ENCODE measurements around the gene RABGAP1.

Gene RABGAP1

DNA sequence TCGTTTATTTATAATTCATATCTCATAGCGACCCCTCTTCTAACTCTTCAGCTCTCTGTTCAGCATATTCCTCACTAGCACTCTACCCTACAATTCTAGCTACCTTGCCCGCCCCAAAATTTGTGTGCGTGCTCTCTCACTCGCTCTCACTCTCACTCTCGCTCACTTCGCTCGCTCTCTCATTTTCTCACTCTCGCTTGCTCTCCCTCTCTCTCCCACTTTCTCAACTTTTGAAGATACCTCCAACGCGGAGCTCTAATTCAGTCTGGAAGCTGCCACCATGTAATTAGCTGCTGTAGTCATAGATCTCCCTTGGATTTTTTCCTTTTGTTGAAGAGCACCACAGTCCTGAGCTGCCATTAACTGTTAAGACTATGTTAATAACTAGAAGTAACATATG lies 123.1 kb downstream of the RABGAP1 start:
- peaks cover 12 to 21% of the 10 kb centered on the region in 2 donors for H3K36me3 ChIP-seq (ENCODE audit: control insufficient read depth in 2 of 2, insufficient read depth in 2 of 2, low read length in 2 of 2)
- no peaks in the 10 kb centered on the region for H3K4me1 ChIP-seq (ENCODE audit: control insufficient read depth, insufficient read depth, low read length)
- no peaks in the 10 kb centered on the region for H3K9me3 ChIP-seq (ENCODE audit: control insufficient read depth in 2 of 2, low read length in 2 of 2)
- no peak overlapping the region for H3K9ac ChIP-seq (ENCODE audit: low read length in 2 of 2)
- no peak overlapping the region for H3K4me3 ChIP-seq (ENCODE audit: low read length in 2 of 2)
- H3K27ac ChIP-seq (ENCODE audit: low read length): no peak overlapping the region
- no peaks in the 10 kb centered on the region for H3K27me3 ChIP-seq (ENCODE audit: control insufficient read depth in 1 of 2, insufficient read depth in 2 of 2, low read length in 2 of 2)

DNA sequence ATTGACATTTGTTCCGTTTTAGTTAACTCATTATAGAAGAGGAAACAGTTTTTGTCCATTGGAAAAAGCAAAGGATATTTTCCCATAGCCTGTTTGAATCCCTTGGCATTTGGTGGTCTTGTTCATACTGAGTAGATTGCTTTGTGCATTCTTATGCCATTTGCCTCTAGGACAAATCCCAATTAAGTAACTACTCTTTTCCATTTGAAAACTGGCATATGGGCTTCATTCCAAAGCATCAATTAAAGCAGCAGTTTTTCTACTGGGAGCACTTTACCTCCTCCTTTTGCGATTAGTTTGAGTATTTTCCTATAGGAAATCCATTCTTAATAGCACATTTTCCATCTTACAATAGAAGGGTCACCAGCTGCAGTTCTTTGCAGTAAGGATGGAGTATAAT lies 123.9 kb downstream of the RABGAP1 start:
- Histone ChIP-seq H3K9ac (ENCODE audit: low read length in 2 of 2) (no peak overlapping the region), H3K9me3 (ENCODE audit: control insufficient read depth in 2 of 2, low read length in 2 of 2) (no peaks in the 10 kb centered on the region), H3K36me3 (ENCODE audit: control insufficient read depth in 2 of 2, insufficient read depth in 2 of 2, low read length in 2 of 2) (peaks cover 12 to 20% of the 10 kb centered on the region in 2 donors), H3K27ac (ENCODE audit: low read length) (no peak overlapping the region), H3K4me1 (ENCODE audit: control insufficient read depth, insufficient read depth, low read length) (no peaks in the 10 kb centered on the region), H3K4me3 (ENCODE audit: low read length in 2 of 2) (no peak overlapping the region), H3K27me3 (ENCODE audit: control insufficient read depth in 1 of 2, insufficient read depth in 2 of 2, low read length in 2 of 2) (no peaks in the 10 kb centered on the region)

DNA sequence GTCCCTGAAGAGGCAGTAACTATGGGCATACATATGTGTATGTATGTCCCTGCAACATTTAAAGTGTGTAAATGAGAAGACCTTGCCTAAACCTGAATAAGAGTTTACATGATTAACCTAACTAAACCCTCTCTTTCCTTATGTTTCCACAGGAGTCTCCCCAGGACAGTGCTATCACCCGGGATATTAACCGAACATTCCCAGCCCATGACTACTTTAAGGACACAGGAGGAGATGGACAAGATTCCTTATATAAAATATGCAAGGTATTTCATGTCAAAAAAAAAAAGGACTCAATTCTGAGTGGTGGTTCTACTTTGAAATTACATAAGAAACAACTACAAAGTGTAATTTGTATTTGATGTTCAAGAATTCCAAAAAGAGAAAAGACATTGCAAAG lies 124.4 kb downstream of the RABGAP1 start:
- Histone ChIP-seq H3K36me3 (ENCODE audit: control insufficient read depth in 2 of 2, insufficient read depth in 2 of 2, low read length in 2 of 2) (peaks cover 13 to 24% of the 10 kb centered on the region in 2 donors), H3K9me3 (ENCODE audit: control insufficient read depth in 2 of 2, low read length in 2 of 2) (no peaks in the 10 kb centered on the region), H3K9ac (ENCODE audit: low read length in 2 of 2) (no peak overlapping the region), H3K27ac (ENCODE audit: low read length) (no peak overlapping the region), H3K4me3 (ENCODE audit: low read length in 2 of 2) (no peak overlapping the region), H3K27me3 (ENCODE audit: control insufficient read depth in 1 of 2, insufficient read depth in 2 of 2, low read length in 2 of 2) (no peaks in the 10 kb centered on the region), H3K4me1 (ENCODE audit: control insufficient read depth, insufficient read depth, low read length) (no peaks in the 10 kb centered on the region)

DNA sequence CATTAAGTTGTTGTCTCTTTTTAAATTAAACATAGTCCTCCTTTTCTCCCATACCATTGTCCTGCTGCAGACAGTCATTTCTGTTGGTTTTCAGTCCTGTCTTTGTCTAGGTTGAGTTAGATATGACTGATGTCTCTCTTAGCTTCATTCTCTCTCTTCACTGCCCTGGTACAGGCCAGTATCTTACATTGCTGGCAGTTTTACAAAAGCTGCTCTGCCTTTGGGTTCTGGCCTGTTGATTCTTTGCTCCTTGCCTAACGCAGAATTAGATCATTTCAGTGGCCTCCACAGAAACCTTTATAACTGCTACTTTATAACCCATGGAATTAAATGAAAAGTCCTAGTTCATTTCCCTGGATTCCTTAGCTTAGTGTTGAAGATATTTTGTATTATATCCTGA lies 126.3 kb downstream of the RABGAP1 start:
- Histone ChIP-seq H3K4me3 (ENCODE audit: low read length in 2 of 2) (no peak overlapping the region), H3K36me3 (ENCODE audit: control insufficient read depth in 2 of 2, insufficient read depth in 2 of 2, low read length in 2 of 2) (peaks cover 23 to 27% of the 10 kb centered on the region in 2 donors), H3K27me3 (ENCODE audit: control insufficient read depth in 1 of 2, insufficient read depth in 2 of 2, low read length in 2 of 2) (no peaks in the 10 kb centered on the region), H3K4me1 (ENCODE audit: control insufficient read depth, insufficient read depth, low read length) (no peaks in the 10 kb centered on the region), H3K9ac (ENCODE audit: low read length in 2 of 2) (no peak overlapping the region), H3K27ac (ENCODE audit: low read length) (no peak overlapping the region), H3K9me3 (ENCODE audit: control insufficient read depth in 2 of 2, low read length in 2 of 2) (no peaks in the 10 kb centered on the region)

DNA sequence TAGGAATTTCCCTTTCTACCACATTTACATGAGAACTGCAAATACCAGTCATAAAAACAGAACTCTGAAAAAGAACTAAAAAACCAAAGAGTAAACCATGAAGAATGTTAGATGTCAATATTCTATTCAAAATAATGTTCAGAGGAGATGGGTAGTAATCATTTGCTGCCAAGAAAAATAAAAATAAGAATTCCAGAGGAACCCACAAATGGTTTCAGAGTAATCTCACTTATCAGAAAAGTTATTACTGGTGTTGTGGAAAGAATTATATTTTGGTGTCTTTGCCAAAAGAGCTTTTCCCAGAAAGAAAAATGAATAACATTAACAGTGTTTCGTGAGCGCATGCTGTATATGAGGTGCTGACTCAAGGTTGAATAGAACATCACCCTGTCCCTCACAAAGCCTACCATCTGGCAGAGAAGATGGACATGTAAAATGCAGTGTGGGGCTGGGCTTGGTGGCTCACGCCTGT lies 128.2 kb downstream of the RABGAP1 start:
- Histone ChIP-seq H3K4me1 (ENCODE audit: control insufficient read depth, insufficient read depth, low read length) (peaks cover 3% of the 10 kb centered on the region), H3K9ac (ENCODE audit: low read length in 2 of 2) (no peak overlapping the region), H3K36me3 (ENCODE audit: control insufficient read depth in 2 of 2, insufficient read depth in 2 of 2, low read length in 2 of 2) (peaks cover 23 to 34% of the 10 kb centered on the region in 2 donors), H3K4me3 (ENCODE audit: low read length in 2 of 2) (no peak overlapping the region), H3K27me3 (ENCODE audit: control insufficient read depth in 1 of 2, insufficient read depth in 2 of 2, low read length in 2 of 2) (no peaks in the 10 kb centered on the region), H3K27ac (ENCODE audit: low read length) (no peak overlapping the region), H3K9me3 (ENCODE audit: control insufficient read depth in 2 of 2, low read length in 2 of 2) (no peaks in the 10 kb centered on the region)

DNA sequence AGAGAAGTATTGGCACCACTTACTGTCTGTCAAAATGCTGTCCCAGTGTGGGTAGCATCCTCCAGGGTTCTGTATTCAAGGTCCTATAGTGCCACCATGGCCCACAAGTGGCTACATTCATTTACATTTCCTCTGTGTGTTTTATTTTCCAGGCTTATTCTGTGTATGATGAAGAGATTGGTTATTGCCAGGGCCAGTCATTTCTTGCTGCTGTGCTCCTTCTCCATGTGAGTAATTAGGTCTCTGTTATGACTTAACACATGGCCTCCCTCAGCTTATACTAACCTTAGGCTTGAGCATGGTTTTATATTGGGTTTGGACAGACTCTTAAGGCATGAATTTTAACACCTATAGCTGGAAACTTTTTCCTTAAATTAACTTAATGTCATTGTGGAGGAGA lies 129.4 kb downstream of the RABGAP1 start:
- Histone ChIP-seq H3K4me3 (ENCODE audit: low read length in 2 of 2) (no peak overlapping the region), H3K9me3 (ENCODE audit: control insufficient read depth in 2 of 2, low read length in 2 of 2) (no peaks in the 10 kb centered on the region), H3K4me1 (ENCODE audit: control insufficient read depth, insufficient read depth, low read length) (peaks cover 3% of the 10 kb centered on the region), H3K27me3 (ENCODE audit: control insufficient read depth in 1 of 2, insufficient read depth in 2 of 2, low read length in 2 of 2) (no peaks in the 10 kb centered on the region), H3K9ac (ENCODE audit: low read length in 2 of 2) (no peak overlapping the region), H3K36me3 (ENCODE audit: control insufficient read depth in 2 of 2, insufficient read depth in 2 of 2, low read length in 2 of 2) (peaks cover 23 to 39% of the 10 kb centered on the region in 2 donors), H3K27ac (ENCODE audit: low read length) (no peak overlapping the region)

DNA sequence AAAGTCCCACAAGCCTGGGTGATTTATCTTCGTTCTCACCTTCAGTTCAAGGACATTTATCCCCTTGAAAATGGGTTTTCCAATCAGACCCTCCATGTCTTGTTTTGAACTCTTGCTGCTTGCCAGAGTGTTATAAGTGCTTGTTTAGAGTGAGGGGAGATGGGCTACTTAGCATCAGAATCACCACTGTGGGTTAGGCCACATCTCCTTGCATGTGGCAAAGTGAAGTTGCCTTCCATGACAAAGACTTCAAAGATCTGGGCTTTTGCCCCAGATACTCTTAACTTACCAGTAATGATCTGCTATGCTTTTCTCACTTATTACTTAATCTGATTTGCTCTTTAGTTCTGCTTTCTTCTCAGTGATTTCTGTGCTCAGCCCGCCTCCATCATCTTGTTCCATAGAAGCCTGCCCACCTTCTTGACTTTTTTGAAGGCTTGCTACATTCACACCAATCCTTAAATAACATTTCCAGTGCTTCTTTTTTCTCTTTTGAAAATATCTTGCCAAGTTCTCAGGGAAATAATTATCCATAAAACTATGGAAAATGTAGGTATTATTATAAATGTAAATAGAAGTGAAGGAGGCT lies 131.7 kb downstream of the RABGAP1 start:
- Histone ChIP-seq H3K27me3 (ENCODE audit: control insufficient read depth in 1 of 2, insufficient read depth in 2 of 2, low read length in 2 of 2) (no peaks in the 10 kb centered on the region), H3K27ac (ENCODE audit: low read length) (no peak overlapping the region), H3K9ac (ENCODE audit: low read length in 2 of 2) (no peak overlapping the region), H3K36me3 (ENCODE audit: control insufficient read depth in 2 of 2, insufficient read depth in 2 of 2, low read length in 2 of 2) (peaks cover 10 to 36% of the 10 kb centered on the region in 2 donors), H3K4me3 (ENCODE audit: low read length in 2 of 2) (no peak overlapping the region), H3K4me1 (ENCODE audit: control insufficient read depth, insufficient read depth, low read length) (peaks cover 3% of the 10 kb centered on the region), H3K9me3 (ENCODE audit: control insufficient read depth in 2 of 2, low read length in 2 of 2) (no peaks in the 10 kb centered on the region)

DNA sequence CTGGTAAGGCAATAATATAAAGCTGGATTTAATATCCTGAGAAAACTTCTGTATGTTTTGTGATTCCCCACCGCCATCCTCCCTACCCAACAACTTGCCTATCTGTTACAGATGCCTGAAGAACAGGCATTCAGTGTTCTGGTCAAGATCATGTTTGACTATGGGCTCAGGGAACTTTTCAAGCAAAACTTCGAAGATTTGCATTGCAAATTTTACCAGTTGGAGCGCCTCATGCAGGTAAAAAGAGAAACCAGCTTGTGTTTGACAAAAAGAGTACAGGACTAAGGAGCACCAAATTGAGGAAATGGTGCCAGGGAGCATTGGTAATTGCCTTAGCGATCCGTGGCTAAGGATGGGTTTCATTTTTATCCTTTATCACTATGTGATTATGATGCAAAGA lies 132.6 kb downstream of the RABGAP1 start:
- H3K4me3 ChIP-seq (ENCODE audit: low read length in 2 of 2): no peak overlapping the region
- H3K27ac ChIP-seq (ENCODE audit: low read length): no peak overlapping the region
- H3K36me3 ChIP-seq (ENCODE audit: control insufficient read depth in 2 of 2, insufficient read depth in 2 of 2, low read length in 2 of 2): peaks cover 16 to 36% of the 10 kb centered on the region in 2 donors
- peaks cover 3% of the 10 kb centered on the region for H3K4me1 ChIP-seq (ENCODE audit: control insufficient read depth, insufficient read depth, low read length)
- H3K9me3 ChIP-seq (ENCODE audit: control insufficient read depth in 2 of 2, low read length in 2 of 2): no peaks in the 10 kb centered on the region
- no peaks in the 10 kb centered on the region for H3K27me3 ChIP-seq (ENCODE audit: control insufficient read depth in 1 of 2, insufficient read depth in 2 of 2, low read length in 2 of 2)
- no peak overlapping the region for H3K9ac ChIP-seq (ENCODE audit: low read length in 2 of 2)

DNA sequence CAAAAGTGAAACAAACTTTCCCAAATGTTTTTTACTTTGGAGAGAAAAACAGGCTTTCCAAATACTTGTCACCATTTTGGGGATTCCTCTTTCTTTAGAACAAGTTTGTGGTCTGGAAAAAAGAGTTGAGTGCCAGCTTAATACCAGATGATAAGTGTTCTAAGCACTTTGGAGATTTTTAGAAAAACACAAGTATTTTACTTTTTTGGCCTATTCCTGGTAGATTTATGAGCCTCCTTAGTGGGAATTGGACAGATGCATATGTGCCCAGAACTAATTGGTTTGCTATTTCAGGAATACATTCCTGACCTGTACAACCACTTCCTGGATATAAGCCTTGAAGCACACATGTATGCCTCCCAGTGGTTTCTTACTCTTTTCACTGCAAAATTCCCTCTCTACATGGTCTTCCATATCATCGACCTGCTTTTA lies 133.2 kb downstream of the RABGAP1 start:
- H3K4me3 ChIP-seq (ENCODE audit: low read length in 2 of 2): no peak overlapping the region
- peaks cover 22 to 36% of the 10 kb centered on the region in 2 donors for H3K36me3 ChIP-seq (ENCODE audit: control insufficient read depth in 2 of 2, insufficient read depth in 2 of 2, low read length in 2 of 2)
- no peak overlapping the region for H3K9ac ChIP-seq (ENCODE audit: low read length in 2 of 2)
- H3K4me1 ChIP-seq (ENCODE audit: control insufficient read depth, insufficient read depth, low read length): peaks cover 3% of the 10 kb centered on the region
- H3K27me3 ChIP-seq (ENCODE audit: control insufficient read depth in 1 of 2, insufficient read depth in 2 of 2, low read length in 2 of 2): no peaks in the 10 kb centered on the region
- no peaks in the 10 kb centered on the region for H3K9me3 ChIP-seq (ENCODE audit: control insufficient read depth in 2 of 2, low read length in 2 of 2)
- no peak overlapping the region for H3K27ac ChIP-seq (ENCODE audit: low read length)

DNA sequence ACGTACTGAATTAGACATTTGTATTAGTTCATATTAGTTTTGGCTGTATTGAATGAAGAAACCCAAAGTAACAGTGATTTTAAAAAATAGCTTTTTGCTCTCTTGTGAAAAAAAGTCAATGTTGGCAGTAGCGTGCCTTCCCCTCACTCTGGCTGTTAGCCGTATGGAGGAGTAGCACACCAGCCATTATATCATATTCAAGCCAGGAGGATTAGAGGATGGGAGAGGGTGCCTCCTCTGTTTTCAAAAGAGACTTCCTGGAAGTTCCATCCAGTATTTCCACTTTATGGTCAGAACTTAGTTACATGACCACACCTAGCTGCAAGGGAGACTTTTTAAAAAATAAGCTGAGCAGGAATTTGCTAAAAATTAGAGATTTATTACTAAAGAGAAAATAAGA lies 133.8 kb downstream of the RABGAP1 start:
- H3K36me3 ChIP-seq (ENCODE audit: control insufficient read depth in 2 of 2, insufficient read depth in 2 of 2, low read length in 2 of 2): peaks cover 25 to 41% of the 10 kb centered on the region in 2 donors
- no peak overlapping the region for H3K27ac ChIP-seq (ENCODE audit: low read length)
- no peaks in the 10 kb centered on the region for H3K27me3 ChIP-seq (ENCODE audit: control insufficient read depth in 1 of 2, insufficient read depth in 2 of 2, low read length in 2 of 2)
- H3K9me3 ChIP-seq (ENCODE audit: control insufficient read depth in 2 of 2, low read length in 2 of 2): no peaks in the 10 kb centered on the region
- peaks cover 3% of the 10 kb centered on the region for H3K4me1 ChIP-seq (ENCODE audit: control insufficient read depth, insufficient read depth, low read length)
- H3K9ac ChIP-seq (ENCODE audit: low read length in 2 of 2): no peak overlapping the region
- H3K4me3 ChIP-seq (ENCODE audit: low read length in 2 of 2): no peak overlapping the region

DNA sequence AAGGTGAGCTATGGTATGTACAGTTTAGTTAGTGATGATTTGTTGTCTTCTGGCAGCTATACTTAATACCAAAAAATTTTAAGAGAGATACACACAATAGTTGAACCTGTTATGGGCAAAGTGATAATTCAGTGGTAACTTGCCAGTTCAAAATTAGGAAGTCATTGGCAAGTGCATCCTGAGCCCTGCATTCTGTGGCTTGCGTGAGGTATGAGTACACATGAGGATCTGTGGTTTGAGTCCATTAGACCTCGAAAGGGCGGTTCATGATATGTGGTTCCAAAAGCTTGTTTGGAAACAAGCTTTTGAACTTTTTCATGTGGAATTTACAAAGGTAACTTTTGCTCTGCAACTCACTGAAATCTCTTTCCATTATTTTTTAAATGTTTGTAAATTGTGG lies 139.6 kb downstream of the RABGAP1 start:
- H3K36me3 ChIP-seq (ENCODE audit: control insufficient read depth in 2 of 2, insufficient read depth in 2 of 2, low read length in 2 of 2): peaks cover 27 to 46% of the 10 kb centered on the region in 2 donors

More for the DNA sequence above, 139.6 kb downstream of the RABGAP1 start:
- Histone ChIP-seq H3K4me1 (ENCODE audit: control insufficient read depth, insufficient read depth, low read length) (no peaks in the 10 kb centered on the region), H3K27ac (ENCODE audit: low read length) (no peak overlapping the region), H3K9me3 (ENCODE audit: control insufficient read depth in 2 of 2, low read length in 2 of 2) (no peaks in the 10 kb centered on the region), H3K27me3 (ENCODE audit: control insufficient read depth in 1 of 2, insufficient read depth in 2 of 2, low read length in 2 of 2) (no peaks in the 10 kb centered on the region), H3K4me3 (ENCODE audit: low read length in 2 of 2) (no peak overlapping the region), H3K9ac (ENCODE audit: low read length in 2 of 2) (no peak overlapping the region)

All from stomach smooth muscle (tissue), 2 donors.